ENCODE data around the gene AGAP1.

GRCh38 chr2:236171680-236172254, 677.9 kb downstream of the AGAP1 start:
- no peak for TF ChIP-seq POLR2AphosphoS5 (IDR thresholded peaks at IDR 0.05; ENCODE audit: low read depth, low read length)
- no peak for TF ChIP-seq TAF1 (IDR thresholded peaks at IDR 0.05; ENCODE audit: borderline replicate concordance, low read depth, low read length)
- TF ChIP-seq POLR2A (IDR thresholded peaks at IDR 0.05; ENCODE audit: low read depth, low read length): no peak

Data from GM12892 (cell line).